GM12878 (cell line): ENCODE results near the gene ZNF202. TPM values are rescaled to one million over a fixed set of nuclear protein-coding genes. Genes with fewer than 3 reads are reported as not detected.

ENCODE experiments used
- ATAC-seq: fragments of 200-7000 bp; cut with Tn5 transposase; 3 replicates; pipeline ENCODE4 v1.9.1; 2020; ENCODE audit warnings: mild to moderate bottlenecking, moderate library complexity
- BruUV-seq: library from RNA; stranded (reverse); fragments of 400-500 nt; replicated peaks from 2 replicates; lab custom pipeline; 2021; lab: Mats Ljungman, UMichigan
- CTCF ChIA-PET: fragments of 300-600 bp; sonication (Branson Sonifier 250); formaldehyde crosslinking; extraction: SDS; loops from one replicate; lab custom pipeline; 2021; ENCODE audit warnings: inconsistent platforms; lab: Yijun Ruan, JAX
- POLR2A ChIA-PET: fragments of 350-600 bp; formaldehyde crosslinking; extraction: SDS; loops from one replicate; lab custom pipeline; 2021; ENCODE audit warnings: inconsistent platforms; lab: Charles Lee
- RAD21 ChIA-PET: fragments of 300-600 bp; sonication (Branson Sonifier 250); formaldehyde crosslinking; loops from one replicate; lab custom pipeline; 2023; ENCODE audit warnings: antibody characterized with exemption; ENCODE audit not compliant: unreplicated experiment; lab: Charles Lee
- SMC1A ChIA-PET: fragments of 300-600 bp; sonication (Branson Sonifier 250); formaldehyde crosslinking; loops from one replicate; lab custom pipeline; 2023; ENCODE audit not compliant: unreplicated experiment, uncharacterized antibody; lab: Charles Lee
- DNase-seq: peaks from one replicate; pipeline ENCODE4 v3.0.0-alpha.2; 2011; ENCODE audit warnings: low read depth, low spot score
- FAIRE-seq: peaks from 3 replicates; lab custom pipeline; 2011; peaks lifted over from hg19 to GRCh38; lab: Jason Lieb, UNC
- H2AFZ ChIP-seq: 2 replicates; pipeline ENCODE4 v1.6.0; 2011; ENCODE audit warnings: low read depth, low read length, control low read depth; ENCODE audit not compliant: control insufficient read depth
- H3K27ac ChIP-seq: 2 replicates; pipeline ENCODE4 v1.5.1; 2011; ENCODE audit warnings: control low read depth; ENCODE audit not compliant: control insufficient read depth, insufficient read depth
- H3K27me3 ChIP-seq, 2 experiments: replicated peaks in 1 of 2; 2 replicates each; pipeline versions ENCODE4 v1.6.0 to v1.6.1; 2011; ENCODE audit warnings: low read length in 1 of 2; ENCODE audit not compliant: control insufficient read depth in 2 of 2, insufficient read depth in 2 of 2
- H3K36me3 ChIP-seq, 2 experiments: 2 replicates each; pipeline ENCODE4 v1.5.1; 2011; ENCODE audit warnings: low read length in 1 of 2; ENCODE audit not compliant: control insufficient read depth in 2 of 2, insufficient read depth in 2 of 2
- H3K4me1 ChIP-seq: 2 replicates; pipeline ENCODE4 v1.6.1; 2011; ENCODE audit warnings: mild to moderate bottlenecking, low read length, moderate library complexity, mixed read lengths; ENCODE audit not compliant: control insufficient read depth, insufficient read depth
- H3K4me2 ChIP-seq: 2 replicates; pipeline ENCODE4 v1.6.0; 2011; ENCODE audit warnings: control low read depth; ENCODE audit not compliant: control insufficient read depth, insufficient read depth
- H3K4me3 ChIP-seq: fragments of 200-600 bp; sonication (generic); 2 replicates; pipeline ENCODE4 v1.5.1; 2016
- H3K79me2 ChIP-seq: 2 replicates; pipeline ENCODE4 v1.6.0; 2011; ENCODE audit warnings: low read length; ENCODE audit not compliant: control insufficient read depth, insufficient read depth
- H3K9ac ChIP-seq: 2 replicates; pipeline ENCODE4 v1.8.0; 2011; ENCODE audit warnings: low read length, control low read depth, mixed read lengths; ENCODE audit not compliant: control insufficient read depth, insufficient read depth
- H3K9me3 ChIP-seq: replicated peaks from 3 replicates; pipeline ENCODE4 v1.5.1; 2011; ENCODE audit warnings: mild to moderate bottlenecking, low read length; ENCODE audit not compliant: control insufficient read depth, insufficient read depth
- H4K20me1 ChIP-seq: 2 replicates; pipeline ENCODE4 v1.6.0; 2011; ENCODE audit not compliant: control insufficient read depth, insufficient read depth
- ASH2L ChIP-seq: fragments of 300-600, 200-600 bp; sonication (generic); IDR thresholded peaks from 2 replicates; pipeline ENCODE4 v1.6.1; 2017; ENCODE audit warnings: low read depth, mild to moderate bottlenecking, borderline replicate concordance
- BACH1 ChIP-seq: fragments of 450-650 bp; IDR thresholded peaks from 2 replicates; pipeline ENCODE4 v1.6.1; 2017; ENCODE audit warnings: mild to moderate bottlenecking, borderline replicate concordance
- ELK1 ChIP-seq: IDR thresholded peaks from 2 replicates; pipeline ENCODE4 v1.6.1; 2012; ENCODE audit warnings: low read depth, low read length, improper control_type of control experiment
- IRF4 ChIP-seq: IDR thresholded peaks from 2 replicates; pipeline ENCODE4 v1.6.1; 2011; ENCODE audit warnings: low read depth, low read length
- JUND ChIP-seq: IDR thresholded peaks from 2 replicates; pipeline ENCODE4 v1.6.1; 2012; ENCODE audit warnings: low read depth, mild to moderate bottlenecking, low read length, improper control_type of control experiment, moderate library complexity
- NFIC ChIP-seq: IDR thresholded peaks from 2 replicates; pipeline ENCODE4 v1.6.1; 2012; ENCODE audit warnings: low read depth, mild to moderate bottlenecking, inconsistent platforms, low read length, moderate library complexity
- NFXL1 ChIP-seq: fragments of 450-650 bp; IDR thresholded peaks from 2 replicates; pipeline ENCODE4 v1.6.1; 2017; ENCODE audit warnings: antibody characterized with exemption, mild to moderate bottlenecking, borderline replicate concordance
- RFX5 ChIP-seq: IDR thresholded peaks from 2 replicates; pipeline ENCODE4 v1.6.1; 2011; ENCODE audit warnings: low read depth, low read length, improper control_type of control experiment
- ZBTB40 ChIP-seq: fragments of 450-650 bp; IDR thresholded peaks from 2 replicates; pipeline ENCODE4 v1.6.1; 2016; ENCODE audit warnings: mild to moderate bottlenecking, moderate library complexity, borderline replicate concordance
- ZNF207 ChIP-seq: fragments of 450-650 bp; IDR thresholded peaks from 2 replicates; pipeline ENCODE4 v1.6.1; 2014; ENCODE audit warnings: antibody characterized with exemption, mild to moderate bottlenecking, borderline replicate concordance
- ZNF384 ChIP-seq: IDR thresholded peaks from 2 replicates; pipeline ENCODE4 v1.6.1; 2012; ENCODE audit warnings: low read depth, mild to moderate bottlenecking, low read length, improper control_type of control experiment, borderline replicate concordance
- WGBS: methylation state at CpG from one replicate; pipeline ENCODE4 v1.1.6; 2016; ENCODE audit warnings: low lambda C conversion rate; ENCODE audit not compliant: insufficient replicate concordance, insufficient coverage; ENCODE audit errors: missing lambda C conversion rate; 5-methylcytosine and 5-hydroxymethylcytosine counted together
- in situ Hi-C: fragments of 300-500 bp; cut with MboI; formaldehyde crosslinking; loops from 9 replicates; pipeline ENCODE4 v1.14.3; 2018; ENCODE audit warnings: mixed read lengths
- intact Hi-C: fragments of 100-400 bp; cut with micrococcal nuclease; formaldehyde crosslinking; loops from one replicate; pipeline ENCODE4 v1.14.2; 2022; ENCODE audit not compliant: unreplicated experiment
- polyA plus RNA-seq, 11 experiments: library from polyadenylated mRNA; depleted of rRNA in 4 of 11; unstranded in 6 of 11; stranded (reverse) in 5 of 11; fragments of >200 nt; fragmentation: Nextera tagmentation in 4 of 11; fragmentation: Illumina TruSeq in 1 of 11; extraction: Ambion mirVana in 4 of 11; extraction: Trizol in 1 of 11; gene quantifications; 1 replicate in 1 of 11; 2 replicates in 10 of 11; pipeline versions ENCODE4 v1.2.1 to v1.2.3, GENCODE V29; 2011 to 2016; ENCODE audit warnings: inconsistent platforms in 2 of 11, missing spikeins in 2 of 11, low read depth in 1 of 11
- total RNA-seq, 4 experiments: library from RNA; depleted of rRNA in 3 of 4; stranded (reverse); fragments of >200 nt in 3 of 4; fragmentation: Illumina TruSeq in 1 of 4; extraction: Trizol in 1 of 4; gene quantifications; 2 replicates each; pipeline versions ENCODE4 v1.2.1 to v1.2.3, GENCODE V29; 2013 to 2021

The ZNF202 gene
- total and polyA plus RNA-seq, 10 of the 15 experiments (the other 5 are each of a cell fraction or from before 2014, with no cell fraction given): 2.6 to 13.6 (median 12.2) TPM

GRCh38 chr11:123678246-123678645 is 63.2 kb downstream of the ZNF202 start:
- no TSS peak for BruUV-seq
- no peak overlapping the region for H3K27ac ChIP-seq
- no peak overlapping the region for H3K4me2 ChIP-seq
- RAD21 ChIA-PET: no interaction called here
- no peak for ATAC-seq
- FAIRE-seq: no peak
- no peak for TF ChIP-seq ASH2L
- TF ChIP-seq IRF4: no peak
- no peak for TF ChIP-seq JUND
- TF ChIP-seq NFXL1: no peak
- no peak for TF ChIP-seq ZNF384
- TF ChIP-seq NFIC: no peak
- no peak overlapping the region for H3K9ac ChIP-seq
- no peaks in the 10 kb centered on the region for H3K36me3 ChIP-seq
- H3K27me3 ChIP-seq: peaks cover 0 to 3% of the 10 kb centered on the region in 2 experiments; a peak in 1 of 4 replicates
- H3K79me2 ChIP-seq: no peaks in the 10 kb centered on the region
- SMC1A ChIA-PET: no interaction called here
- no peaks in the 10 kb centered on the region for H3K9me3 ChIP-seq
- intact Hi-C loops: no loop called here
- in situ Hi-C loops: no loop called here
- DNase-seq: no peak
- H3K4me1 ChIP-seq: no peaks in the 10 kb centered on the region
- H3K4me3 ChIP-seq: no peak overlapping the region
- no peaks in the 10 kb centered on the region for H4K20me1 ChIP-seq
- CTCF ChIA-PET: interaction anchor here (0.6 to 2.8 kb wide), 3 partner anchors 11 to 33 kb away, joined by 4 to 8 read pairs (median 4); no protein-coding TSS in a partner anchor
- 60% methylated on average over 2 of the region's 2 CpGs for WGBS
- POLR2A ChIA-PET: no interaction called here
- H2AFZ ChIP-seq: no peak overlapping the region

- no TSS peak for BruUV-seq
- Histone ChIP-seq H3K4me3 (no peak overlapping the region), H3K4me2 (no peak overlapping the region), H3K9ac (no peak overlapping the region), H3K27me3 (no peaks in the 10 kb centered on the region), H3K4me1 (no peaks in the 10 kb centered on the region), H3K27ac (no peak overlapping the region), H3K79me2 (no peaks in the 10 kb centered on the region), H4K20me1 (no peaks in the 10 kb centered on the region), H3K9me3 (no peaks in the 10 kb centered on the region), H2AFZ (no peak overlapping the region), H3K36me3 (no peaks in the 10 kb centered on the region)
- no peak for DNase-seq
- CTCF ChIA-PET: interaction anchor here (1.1 to 2.8 kb wide), 3 partner anchors 8 to 33 kb away, joined by 4 to 8 read pairs (median 5); no protein-coding TSS in a partner anchor
- TF ChIP-seq BACH1 (no peak), ELK1 (no peak), RFX5 (no peak), ZNF207 (no peak), ZBTB40 (no peak)
- no peak for FAIRE-seq
- ATAC-seq: no peak
- intact Hi-C loops (no loop called here), in situ Hi-C loops (no loop called here)
- 0% methylated on average over 2 of the region's 2 CpGs for WGBS
- RAD21 ChIA-PET: interaction anchor here (0.5 kb wide), 1 partner anchor 18 kb away, joined by 3 read pairs; no protein-coding TSS in a partner anchor
- POLR2A ChIA-PET: no interaction called here
- SMC1A ChIA-PET: interaction anchor here (1.1 to 1.2 kb wide), 2 partner anchors 30 to 34 kb away, joined by 3 read pairs; no protein-coding TSS in a partner anchor
These were observed 64.0 kb downstream of the ZNF202 start for GRCh38 chr11:123677510-123677909.
